Activated naive CD8-positive, alpha-beta T cell treated with anti-CD3 and anti-CD28 coated beads for 36 hours (primary cell): ENCODE data around the gene ASPN. TPM values are rescaled to one million over a fixed set of nuclear protein-coding genes. Genes with fewer than 3 reads are reported as not detected.

ENCODE experiments used
- DNase-seq: peaks from one replicate; pipeline ENCODE4 v3.0.0; 2021
- H3K27ac Mint-ChIP-seq: one replicate; pipeline ENCODE4 v1.8.0; 2022; ENCODE audit warnings: mild to moderate bottlenecking, moderate library complexity, mixed read lengths
- H3K27me3 Mint-ChIP-seq: one replicate; pipeline ENCODE4 v1.8.0; 2022; ENCODE audit warnings: mild to moderate bottlenecking, mixed read lengths
- H3K36me3 Mint-ChIP-seq: one replicate; pipeline ENCODE4 v1.8.0; 2021; ENCODE audit warnings: mild to moderate bottlenecking, mixed read lengths
- H3K4me1 Mint-ChIP-seq: one replicate; pipeline ENCODE4 v1.8.0; 2021; ENCODE audit warnings: mixed read lengths
- H3K4me3 Mint-ChIP-seq: one replicate; pipeline ENCODE4 v1.8.0; 2022; ENCODE audit warnings: mild to moderate bottlenecking, moderate library complexity, mixed read lengths
- H3K9me3 Mint-ChIP-seq: one replicate; pipeline ENCODE4 v1.8.0; 2022; ENCODE audit warnings: mixed read lengths
- total RNA-seq, 2 experiments: library from RNA; stranded (reverse); gene quantifications; one replicate each; pipeline ENCODE4 v1.2.3, GENCODE V29; 2021

ASPN gene
- total RNA-seq, 2 experiments from 2014 or later, result not detected

DNA sequence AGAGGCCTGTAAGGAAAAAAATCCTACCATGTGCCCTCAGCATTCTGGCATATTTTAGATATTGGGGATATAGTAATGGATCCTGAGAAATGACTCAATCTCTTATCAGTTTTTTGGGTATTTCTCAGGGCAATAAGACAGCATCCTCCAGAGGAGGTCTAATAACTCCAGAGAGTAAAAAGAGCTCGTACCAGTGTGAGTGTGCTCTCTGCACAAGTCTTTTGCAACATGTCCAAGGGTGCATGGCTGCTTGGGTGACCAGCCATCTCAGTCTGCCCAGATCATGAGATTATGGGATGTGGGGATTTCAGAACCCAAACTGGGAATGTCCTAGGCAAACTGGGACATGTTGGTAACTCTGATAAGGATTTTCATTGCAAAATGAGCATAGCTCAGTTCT is 15.3 kb downstream of the ASPN start:
- Mint-ChIP-seq H3K36me3 (no peaks in the 10 kb centered on the region), H3K9me3 (no peaks in the 10 kb centered on the region), H3K27me3 (no peaks in the 10 kb centered on the region), H3K27ac (no peak overlapping the region), H3K4me1 (no peaks in the 10 kb centered on the region), H3K4me3 (no peak overlapping the region)
- DNase-seq, result no peak

DNA sequence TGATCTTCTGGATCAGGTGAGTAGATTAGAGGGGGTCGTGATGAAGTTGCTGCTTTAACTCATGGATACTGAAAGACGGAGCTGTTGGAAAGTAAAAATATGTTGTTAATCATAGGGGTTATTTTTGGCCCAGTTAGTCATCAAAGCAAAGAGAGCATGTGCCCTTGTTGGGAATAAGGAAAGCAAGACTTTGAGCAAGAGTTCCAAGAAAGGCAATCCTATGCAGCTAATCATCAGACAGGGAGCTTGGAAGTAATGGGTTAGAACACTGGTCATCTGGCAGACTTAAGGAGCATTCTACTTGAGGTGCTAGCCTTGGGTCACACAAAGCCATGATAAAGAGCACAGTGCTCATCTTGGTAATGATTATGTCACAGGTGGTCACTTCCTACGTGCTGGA is 18.3 kb downstream of the ASPN start:
- no peak for DNase-seq
- no peaks in the 10 kb centered on the region for H3K36me3 Mint-ChIP-seq
- no peaks in the 10 kb centered on the region for H3K9me3 Mint-ChIP-seq
- H3K27me3 Mint-ChIP-seq, result no peaks in the 10 kb centered on the region
- H3K4me1 Mint-ChIP-seq, result no peaks in the 10 kb centered on the region
- no peak overlapping the region for H3K27ac Mint-ChIP-seq
- no peak overlapping the region for H3K4me3 Mint-ChIP-seq

DNA sequence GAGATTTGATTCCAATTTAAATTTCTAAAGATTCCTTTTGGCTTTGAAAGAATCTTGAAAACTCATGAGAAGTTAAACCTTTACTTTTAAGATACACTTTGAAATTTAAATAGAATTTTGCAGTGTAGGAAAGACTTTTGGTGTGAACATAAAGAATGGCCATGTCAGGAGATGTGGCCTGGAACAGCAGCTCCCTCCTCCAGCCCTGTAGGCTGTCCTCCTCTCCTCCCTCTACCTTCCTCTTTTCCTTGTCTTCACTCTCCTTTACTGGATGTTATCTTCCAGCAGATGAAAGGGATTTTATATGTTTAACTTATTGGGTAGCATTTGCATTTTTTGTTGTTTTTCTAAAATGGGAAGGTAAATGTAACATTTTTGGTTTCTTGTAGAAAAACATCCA is 18.9 kb downstream of the ASPN start:
- H3K36me3 Mint-ChIP-seq, result no peaks in the 10 kb centered on the region
- H3K4me3 Mint-ChIP-seq, result no peak overlapping the region
- no peaks in the 10 kb centered on the region for H3K27me3 Mint-ChIP-seq
- H3K4me1 Mint-ChIP-seq, result no peaks in the 10 kb centered on the region
- no peak overlapping the region for H3K27ac Mint-ChIP-seq
- no peaks in the 10 kb centered on the region for H3K9me3 Mint-ChIP-seq
- DNase-seq, result no peak

DNA sequence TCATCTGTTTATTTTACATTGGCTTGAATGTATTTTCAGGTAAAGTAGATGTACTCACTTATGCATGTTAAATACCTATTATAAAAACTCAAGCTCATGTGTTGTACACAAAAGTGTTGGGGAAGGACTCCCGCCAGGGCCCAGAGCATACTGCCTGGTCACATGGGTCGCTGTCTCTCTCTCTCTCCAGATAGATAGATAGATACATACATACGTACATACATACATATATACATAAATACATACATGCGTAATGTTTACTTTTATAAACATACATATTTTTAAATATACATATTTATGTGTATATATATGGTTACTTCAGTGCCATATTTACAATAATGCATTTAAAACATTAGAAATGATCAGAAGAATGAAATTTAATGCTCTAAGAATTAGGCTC is 24.7 kb downstream of the ASPN start:
- H3K4me1 Mint-ChIP-seq, result no peaks in the 10 kb centered on the region
- H3K36me3 Mint-ChIP-seq, result no peaks in the 10 kb centered on the region
- H3K27me3 Mint-ChIP-seq, result no peaks in the 10 kb centered on the region
- H3K4me3 Mint-ChIP-seq, result no peak overlapping the region
- DNase-seq, result no peak
- H3K27ac Mint-ChIP-seq, result no peak overlapping the region
- no peaks in the 10 kb centered on the region for H3K9me3 Mint-ChIP-seq

DNA sequence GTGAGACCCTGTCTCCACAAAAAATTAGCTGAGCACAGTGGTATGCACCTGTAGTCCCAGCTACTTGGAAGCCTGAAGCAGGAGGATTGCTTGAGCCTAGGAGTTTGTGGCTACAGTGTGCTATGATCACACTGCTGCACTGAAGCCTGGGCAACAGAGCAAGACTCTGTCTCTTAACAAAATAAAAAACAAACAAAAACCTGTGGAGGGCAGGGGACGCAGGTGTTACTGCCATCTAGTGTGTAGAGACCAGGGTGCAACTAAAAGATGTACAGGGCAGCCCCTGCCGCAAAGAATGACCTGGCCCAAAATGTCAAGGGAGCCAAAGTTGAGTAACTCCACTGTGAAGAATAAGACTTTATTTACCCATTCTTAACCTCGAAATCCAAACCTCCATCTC is 27.1 kb downstream of the ASPN start:
- Mint-ChIP-seq H3K36me3 (no peaks in the 10 kb centered on the region), H3K27me3 (no peaks in the 10 kb centered on the region), H3K27ac (no peak overlapping the region), H3K4me3 (no peak overlapping the region), H3K4me1 (no peaks in the 10 kb centered on the region), H3K9me3 (no peaks in the 10 kb centered on the region)
- no peak for DNase-seq

DNA sequence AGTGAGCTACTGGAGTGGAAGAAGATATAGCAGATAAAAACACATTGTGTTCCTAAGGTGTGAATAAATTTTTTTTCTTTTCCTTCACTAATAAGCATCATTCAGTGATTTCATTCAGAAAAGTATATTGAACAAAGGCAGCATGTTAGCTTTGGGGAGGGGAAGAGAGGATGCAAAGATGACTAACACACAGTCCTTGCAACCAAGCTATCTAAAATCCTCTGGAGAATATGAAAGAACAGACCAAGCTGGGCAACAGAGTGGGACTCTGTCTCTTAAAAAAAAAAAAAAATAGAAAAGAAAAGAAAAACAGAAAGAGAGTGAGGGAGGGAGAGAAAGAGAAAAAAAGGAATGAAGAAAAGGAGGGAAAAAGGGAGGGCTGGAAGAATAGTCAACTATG is 35.8 kb downstream of the ASPN start:
- Mint-ChIP-seq H3K4me3 (no peak overlapping the region), H3K27ac (no peak overlapping the region), H3K27me3 (no peaks in the 10 kb centered on the region), H3K9me3 (peaks cover 4% of the 10 kb centered on the region), H3K36me3 (peaks cover 2% of the 10 kb centered on the region), H3K4me1 (no peaks in the 10 kb centered on the region)
- DNase-seq, result no peak

DNA sequence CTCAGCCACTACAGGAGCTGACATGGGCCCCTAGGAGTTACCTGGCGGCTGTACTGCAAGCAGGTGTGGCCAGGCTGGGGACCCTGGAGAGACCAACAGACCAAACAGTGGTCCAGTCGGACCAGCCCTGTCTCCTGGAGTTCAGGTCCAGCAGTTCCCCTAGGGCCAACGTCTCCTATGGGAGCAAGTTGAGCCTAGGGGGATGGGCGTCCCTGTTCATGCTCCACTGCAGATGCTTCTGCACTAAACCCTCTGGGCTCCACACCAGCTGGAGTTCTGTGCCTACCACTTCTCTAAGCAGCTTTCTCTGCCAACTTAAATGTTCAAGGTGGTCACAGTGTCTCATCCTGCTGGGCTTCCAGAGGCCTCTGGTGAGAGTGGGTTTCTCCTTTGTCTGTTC is 37.5 kb downstream of the ASPN start:
- Mint-ChIP-seq H3K4me1 (peaks cover 10% of the 10 kb centered on the region), H3K27me3 (no peaks in the 10 kb centered on the region), H3K27ac (no peak overlapping the region), H3K9me3 (peaks cover 2% of the 10 kb centered on the region), H3K36me3 (peaks cover 2% of the 10 kb centered on the region), H3K4me3 (no peak overlapping the region)
- no peak for DNase-seq

DNA sequence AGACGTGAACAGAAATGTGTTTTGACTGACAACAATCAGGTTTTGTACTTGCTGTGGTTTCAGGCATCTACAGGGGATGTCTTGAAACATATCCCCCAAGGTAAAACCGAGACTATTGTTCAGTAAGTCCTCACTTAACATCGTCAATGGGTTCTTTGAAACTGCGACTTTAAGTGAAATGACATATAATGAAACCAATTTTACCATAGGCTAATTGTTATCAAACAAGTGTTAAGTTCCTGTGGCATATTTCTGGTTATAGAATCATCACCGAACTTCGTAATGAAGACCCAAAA is 41.6 kb downstream of the ASPN start:
- Mint-ChIP-seq H3K4me1 (peaks cover 10% of the 10 kb centered on the region), H3K36me3 (no peaks in the 10 kb centered on the region), H3K4me3 (no peak overlapping the region), H3K27me3 (no peaks in the 10 kb centered on the region), H3K9me3 (no peaks in the 10 kb centered on the region), H3K27ac (no peak overlapping the region)
- DNase-seq, result no peak

DNA sequence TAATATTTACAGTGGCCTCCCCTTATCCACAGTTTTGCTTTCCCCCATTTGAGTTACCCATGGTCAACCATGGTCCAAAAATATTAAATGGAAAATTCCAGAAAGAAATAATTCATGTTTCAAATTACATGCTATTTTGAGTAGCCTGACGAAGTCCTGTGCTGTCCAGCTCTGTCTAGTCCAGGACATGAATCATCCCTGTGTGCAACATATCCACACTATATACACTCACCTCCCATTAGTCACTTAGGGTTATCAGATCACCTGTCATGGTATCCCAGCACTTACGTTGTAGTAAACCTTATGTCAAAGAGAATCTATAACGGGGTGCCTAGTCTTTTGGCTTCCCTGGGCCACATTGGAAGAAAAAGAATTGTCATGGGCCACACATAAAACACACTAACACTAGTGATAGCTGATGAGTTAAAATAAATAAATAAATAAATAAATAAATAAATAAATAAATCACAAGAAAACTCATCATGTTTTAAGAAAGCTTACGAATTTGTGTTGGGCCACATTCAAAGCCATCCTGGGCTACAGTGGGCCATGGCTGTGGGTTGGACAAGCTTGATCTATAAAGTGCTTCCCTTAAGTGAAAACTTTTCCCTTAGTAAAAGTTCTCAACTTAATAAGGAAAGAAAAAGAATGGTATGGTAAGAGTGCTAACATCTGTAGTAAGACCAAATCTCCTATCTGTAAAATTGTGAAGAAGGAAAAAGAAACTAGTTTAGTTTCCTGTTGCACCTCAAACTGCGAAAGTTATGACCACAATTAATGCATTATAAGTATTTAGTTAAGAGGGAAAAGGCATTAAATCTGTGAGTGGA is 42.2 kb downstream of the ASPN start:
- H3K4me1 Mint-ChIP-seq, result peaks cover 10% of the 10 kb centered on the region
- no peak overlapping the region for H3K4me3 Mint-ChIP-seq
- H3K9me3 Mint-ChIP-seq, result no peaks in the 10 kb centered on the region
- no peak overlapping the region for H3K27ac Mint-ChIP-seq
- no peak for DNase-seq
- no peaks in the 10 kb centered on the region for H3K36me3 Mint-ChIP-seq
- H3K27me3 Mint-ChIP-seq, result no peaks in the 10 kb centered on the region

DNA sequence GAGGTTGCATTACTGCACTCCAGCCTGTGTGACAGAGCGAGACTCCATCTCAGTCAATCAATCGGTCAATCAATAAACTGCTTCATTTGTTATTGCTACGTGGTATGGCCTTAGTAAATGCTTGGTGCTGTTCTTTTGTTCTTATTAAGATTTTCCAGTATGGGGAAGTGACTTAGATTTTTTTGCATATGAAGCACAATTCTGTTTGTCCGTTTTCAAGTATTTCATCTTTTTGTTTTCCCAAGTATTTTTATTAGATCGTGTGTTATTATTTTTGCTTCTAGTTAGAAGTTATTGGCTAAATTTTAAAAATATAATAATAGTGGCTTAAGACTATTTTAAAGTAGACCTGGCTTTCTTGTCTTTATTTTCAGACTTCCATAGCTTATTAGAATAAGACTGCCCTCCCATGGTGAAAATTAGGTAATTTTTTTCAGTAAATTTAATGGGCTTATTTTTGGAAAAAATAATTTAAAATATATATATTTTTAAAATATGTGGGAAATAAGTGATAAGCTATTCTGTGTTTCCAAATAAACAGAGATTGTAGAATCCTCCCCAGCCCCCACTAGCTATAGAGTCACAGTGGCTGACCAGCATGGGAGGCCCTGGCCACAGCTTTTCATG is 43.3 kb downstream of the ASPN start:
- Mint-ChIP-seq H3K4me1 (peaks cover 10% of the 10 kb centered on the region), H3K27ac (no peak overlapping the region), H3K36me3 (no peaks in the 10 kb centered on the region), H3K27me3 (no peaks in the 10 kb centered on the region), H3K4me3 (no peak overlapping the region), H3K9me3 (no peaks in the 10 kb centered on the region)
- no peak for DNase-seq

DNA sequence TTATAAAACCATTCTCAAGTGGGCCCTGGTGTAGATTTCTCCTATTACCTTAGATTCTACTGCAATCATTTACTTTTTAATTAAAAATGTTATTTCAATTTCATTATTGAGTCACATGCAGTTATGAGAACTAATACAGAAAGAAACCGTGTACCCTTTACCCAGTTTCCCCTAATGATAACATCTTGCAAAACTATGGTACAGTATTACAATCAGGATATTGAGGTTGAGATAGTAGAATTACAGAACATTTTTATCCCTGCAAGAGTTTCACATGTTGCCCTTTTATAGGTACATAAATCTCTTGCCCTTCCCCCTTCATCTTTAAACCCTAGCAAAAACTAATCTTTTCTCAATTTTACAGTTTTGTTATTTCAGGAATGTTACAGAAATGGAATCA is 47.0 kb downstream of the ASPN start:
- no peak overlapping the region for H3K27ac Mint-ChIP-seq
- no peaks in the 10 kb centered on the region for H3K9me3 Mint-ChIP-seq
- no peak for DNase-seq
- no peak overlapping the region for H3K4me3 Mint-ChIP-seq
- H3K36me3 Mint-ChIP-seq, result peaks cover 5% of the 10 kb centered on the region
- H3K4me1 Mint-ChIP-seq, result peaks cover 3% of the 10 kb centered on the region
- no peaks in the 10 kb centered on the region for H3K27me3 Mint-ChIP-seq

DNA sequence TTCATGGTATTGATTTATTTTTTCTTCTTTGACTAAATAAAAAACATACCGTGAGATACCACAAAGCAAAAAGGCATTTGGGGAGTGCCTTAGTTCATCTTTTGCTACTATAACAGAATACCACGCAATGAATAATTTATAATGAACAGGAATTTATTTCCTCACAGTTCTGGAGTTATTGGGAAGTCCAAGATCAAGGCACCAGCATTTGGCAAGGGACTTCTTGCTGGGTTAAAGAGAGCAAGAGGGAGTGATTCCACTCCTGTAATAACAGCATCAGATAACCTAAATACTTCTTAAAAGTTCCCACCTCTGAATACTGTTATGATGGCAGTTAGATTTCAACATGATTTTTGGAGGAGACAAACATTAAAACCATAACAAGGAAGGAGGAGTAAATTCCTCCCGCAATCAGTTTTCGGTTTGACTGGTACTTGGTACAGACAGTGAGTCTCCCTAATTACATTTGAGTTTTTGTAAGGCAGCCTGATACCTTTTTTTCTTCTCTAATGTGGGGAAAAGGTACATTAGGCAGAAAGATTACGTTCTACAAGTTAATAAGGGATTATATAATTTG is 49.2 kb downstream of the ASPN start:
- H3K4me3 Mint-ChIP-seq, result no peak overlapping the region
- H3K9me3 Mint-ChIP-seq, result no peaks in the 10 kb centered on the region
- H3K27ac Mint-ChIP-seq, result no peak overlapping the region

DNA sequence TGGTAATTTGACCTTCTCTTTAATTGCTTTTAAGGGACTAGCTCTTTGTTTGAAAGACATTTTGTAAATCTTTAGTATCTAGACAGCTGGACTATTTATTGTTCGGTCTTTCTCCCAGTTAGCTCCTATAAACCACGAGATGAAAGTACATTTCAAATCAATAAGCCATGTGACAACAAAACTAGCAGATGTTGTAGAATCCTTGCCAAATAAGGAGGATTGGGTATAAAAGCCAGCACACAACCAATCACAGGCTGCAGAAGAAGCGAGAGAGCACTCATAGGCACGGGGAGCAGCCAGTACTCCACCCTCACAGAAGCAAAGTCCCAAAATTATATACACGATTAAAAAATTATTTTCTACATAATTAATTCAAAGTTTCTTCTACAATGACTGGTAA is 50.0 kb downstream of the ASPN start:
- H3K4me1 Mint-ChIP-seq, result no peaks in the 10 kb centered on the region
- no peak overlapping the region for H3K4me3 Mint-ChIP-seq
- no peaks in the 10 kb centered on the region for H3K9me3 Mint-ChIP-seq
- no peak overlapping the region for H3K27ac Mint-ChIP-seq
- H3K36me3 Mint-ChIP-seq, result peaks cover 5% of the 10 kb centered on the region
- H3K27me3 Mint-ChIP-seq, result no peaks in the 10 kb centered on the region
- no peak for DNase-seq

More for the DNA sequence above, 49.2 kb downstream of the ASPN start:
- no peak for DNase-seq
- H3K36me3 Mint-ChIP-seq, result peaks cover 5% of the 10 kb centered on the region
- no peaks in the 10 kb centered on the region for H3K4me1 Mint-ChIP-seq
- H3K27me3 Mint-ChIP-seq, result no peaks in the 10 kb centered on the region

DNA sequence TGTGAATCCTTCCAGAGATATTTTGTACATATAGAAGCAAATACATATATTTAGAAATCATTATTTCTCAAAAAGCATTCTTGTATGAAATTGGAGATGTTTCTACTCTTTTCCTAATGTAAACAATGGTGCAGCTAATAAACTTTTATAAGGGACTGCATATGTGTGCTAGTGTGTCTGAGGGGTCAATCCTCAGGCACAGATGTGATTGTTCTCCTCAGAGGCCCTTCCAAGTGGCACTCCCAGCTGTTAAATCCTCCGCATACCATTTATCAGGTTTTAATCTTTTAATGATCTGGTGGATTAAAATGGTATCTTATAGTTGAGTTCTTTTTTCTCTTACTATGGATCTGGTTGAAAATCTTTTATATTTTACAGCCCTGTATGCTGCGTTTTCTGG is 52.5 kb downstream of the ASPN start:
- no peaks in the 10 kb centered on the region for H3K4me1 Mint-ChIP-seq
- no peaks in the 10 kb centered on the region for H3K27me3 Mint-ChIP-seq
- DNase-seq, result no peak

DNA sequence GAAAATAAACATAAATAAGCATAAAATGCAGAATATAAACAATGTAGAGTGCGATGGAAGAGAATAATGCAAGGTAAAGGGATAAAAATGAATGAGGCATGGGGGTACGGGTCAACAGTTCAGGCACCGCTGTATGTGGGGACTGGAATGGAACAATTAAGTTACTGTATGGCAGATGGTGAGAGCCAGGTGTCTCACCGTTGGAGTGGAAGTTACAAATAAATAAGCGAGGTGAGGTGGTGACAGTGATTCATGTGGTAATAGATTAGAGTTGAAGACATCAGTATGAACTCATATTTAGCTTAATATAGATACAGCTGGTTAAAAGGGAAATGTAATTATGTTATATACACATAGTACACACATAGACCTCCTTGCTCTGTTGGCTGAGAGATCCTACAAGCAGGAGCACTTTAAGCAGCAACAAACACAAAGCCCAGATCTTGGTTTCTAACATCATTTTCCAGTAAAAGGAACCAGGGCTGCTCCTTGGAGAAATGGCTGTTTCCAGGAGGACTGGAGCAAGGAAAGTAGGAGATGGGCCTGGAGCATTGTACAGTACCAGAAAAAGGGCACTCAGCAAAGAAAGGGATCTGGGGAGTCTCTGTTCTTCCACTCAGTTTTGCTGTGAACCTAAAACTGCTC is 55.7 kb downstream of the ASPN start:
- no peak for DNase-seq
- Mint-ChIP-seq H3K9me3 (no peaks in the 10 kb centered on the region), H3K27ac (no peak overlapping the region), H3K4me1 (no peaks in the 10 kb centered on the region), H3K36me3 (peaks cover 10% of the 10 kb centered on the region), H3K4me3 (no peak overlapping the region), H3K27me3 (no peaks in the 10 kb centered on the region)

More for the DNA sequence above, 52.5 kb downstream of the ASPN start:
- Mint-ChIP-seq H3K27ac (no peak overlapping the region), H3K4me3 (no peak overlapping the region), H3K36me3 (peaks cover 7% of the 10 kb centered on the region), H3K9me3 (no peaks in the 10 kb centered on the region)
